ENCODE measurements around the gene NME3. TPM values are rescaled to one million over a fixed set of nuclear protein-coding genes. Genes with fewer than 3 reads are reported as not detected.

NME3 gene
- total RNA-seq, 1 donor from 2014 or later: 38.9 TPM

DNA sequence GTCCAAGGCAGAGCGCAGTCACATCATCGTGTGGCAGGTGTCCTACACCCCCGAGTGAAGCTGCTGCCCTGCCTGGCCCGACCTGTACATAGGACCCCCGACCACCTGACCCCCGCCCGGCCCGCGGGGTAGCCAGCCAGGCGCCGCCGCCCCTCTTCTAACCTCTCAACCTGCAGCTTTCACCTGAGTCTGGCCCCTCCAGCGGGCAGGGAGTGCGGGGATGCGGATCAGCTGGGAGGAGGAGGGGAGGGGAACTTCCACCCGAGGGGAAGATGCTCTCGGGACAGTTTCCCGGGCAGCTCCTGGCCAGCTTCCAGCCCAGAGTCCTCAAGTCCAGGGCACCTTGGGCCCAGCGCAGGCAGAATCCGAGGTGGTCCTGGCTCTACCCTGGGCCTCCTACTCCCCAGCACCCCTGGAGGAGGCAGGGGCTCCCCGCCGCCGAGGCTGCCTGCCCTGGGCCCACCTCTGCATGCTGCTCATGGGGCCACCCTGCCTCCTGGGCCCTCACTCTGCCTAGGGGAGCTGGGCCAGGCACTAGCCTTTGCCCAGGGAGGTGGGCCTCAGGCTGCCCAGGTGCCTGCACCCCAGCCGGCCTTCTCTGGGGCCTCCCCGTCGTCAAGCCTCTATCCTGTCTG is 2.5 kb downstream of the NME3 start:
- DNase-seq (ENCODE audit: low read depth): no peak

GRCh38 chr16:1768061-1768766 is 3.1 kb downstream of the NME3 start:
- no peak for DNase-seq (ENCODE audit: low read depth)

- no peak for DNase-seq (ENCODE audit: low read depth)
These were observed 4.0 kb downstream of the NME3 start for GRCh38 chr16:1767116-1767994.

GRCh38 chr16:1766701-1767100 is 4.6 kb downstream of the NME3 start:
- no peak for DNase-seq (ENCODE audit: low read depth)

- no peak for DNase-seq (ENCODE audit: low read depth)
These were observed 5.1 kb downstream of the NME3 start for GRCh38 chr16:1766231-1766630.

DNA sequence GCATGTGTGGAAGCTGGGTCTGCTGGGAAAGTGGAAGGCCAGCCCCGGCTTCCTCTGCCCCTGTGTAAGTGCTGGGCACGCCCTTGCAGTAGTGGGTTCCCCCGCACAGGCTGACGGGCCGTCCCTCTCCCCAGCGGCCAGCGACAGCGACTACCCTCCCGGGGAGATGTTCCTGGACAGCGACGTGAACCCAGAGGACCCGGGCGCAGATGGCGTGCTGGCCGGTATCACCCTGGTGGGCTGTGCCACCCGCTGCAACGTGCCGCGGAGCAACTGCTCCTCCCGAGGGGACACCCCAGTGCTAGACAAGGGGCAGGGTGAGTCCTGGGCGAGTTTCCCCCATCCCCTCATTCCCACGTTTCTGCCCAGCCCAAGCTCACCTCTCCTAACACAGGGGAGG is 5.5 kb downstream of the NME3 start:
- DNase-seq (ENCODE audit: low read depth): no peak

- no peak for DNase-seq (ENCODE audit: low read depth)
These were observed 6.4 kb downstream of the NME3 start for GRCh38 chr16:1764971-1765370.

DNA sequence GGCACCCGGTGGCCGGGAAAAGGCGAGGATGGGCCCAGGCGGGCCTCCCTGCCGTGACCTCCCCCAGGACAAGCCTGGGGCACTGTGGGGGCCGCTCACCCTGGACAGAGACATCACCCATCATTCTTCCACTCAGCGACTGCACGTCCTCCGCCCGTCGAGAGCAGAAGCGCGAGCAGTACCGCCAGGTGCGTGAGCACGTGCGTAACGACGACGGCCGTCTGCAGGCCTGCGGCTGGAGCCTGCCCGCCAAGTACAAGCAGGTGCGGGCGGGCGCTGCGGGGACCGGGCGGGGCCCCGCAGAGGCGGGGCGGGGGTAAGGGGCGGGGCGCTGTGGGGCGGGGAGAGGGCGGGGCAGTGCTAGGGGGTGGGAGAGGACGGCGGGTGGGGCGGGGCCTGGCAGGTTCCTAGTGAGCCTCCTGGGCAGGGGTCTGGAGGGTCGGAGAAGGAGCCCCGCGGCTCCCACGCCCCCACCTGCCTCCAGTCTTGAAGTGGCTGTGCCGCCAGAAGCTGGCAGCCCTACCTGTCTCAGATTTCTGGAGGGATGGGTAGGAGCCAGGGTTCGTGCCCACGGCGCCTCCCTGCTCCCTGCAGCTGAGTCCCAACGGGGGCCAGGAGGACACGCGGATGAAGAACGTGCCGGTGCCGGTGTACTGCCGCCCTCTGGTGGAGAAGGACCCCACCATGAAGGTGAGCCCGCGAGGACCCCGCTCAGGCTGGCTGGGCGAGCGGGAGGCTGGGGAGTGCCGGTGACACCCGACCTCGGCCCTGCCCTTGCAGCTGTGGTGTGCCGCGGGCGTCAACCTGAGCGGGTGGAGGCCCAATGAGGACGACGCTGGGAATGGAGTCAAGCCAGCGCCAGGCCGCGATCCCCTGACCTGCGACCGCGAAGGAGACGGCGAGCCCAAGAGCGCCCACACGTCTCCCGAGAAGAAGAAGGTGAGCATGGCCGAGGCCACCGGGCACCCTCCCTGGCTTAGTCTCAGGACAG is 7.5 kb downstream of the NME3 start:
- DNase-seq (ENCODE audit: low read depth): no peak

- DNase-seq (ENCODE audit: low read depth): no peak
These were observed 8.3 kb downstream of the NME3 start for GRCh38 chr16:1762879-1763520.

- DNase-seq (ENCODE audit: low read depth): no peak
These were observed 9.0 kb downstream of the NME3 start for GRCh38 chr16:1762196-1762878.

GRCh38 chr16:1761751-1762150 is 9.6 kb downstream of the NME3 start:
- DNase-seq (ENCODE audit: low read depth): no peak

- DNase-seq (ENCODE audit: low read depth): no peak
These were observed 10.4 kb downstream of the NME3 start for GRCh38 chr16:1760911-1761310.

GRCh38 chr16:1759511-1759910 is 11.8 kb downstream of the NME3 start:
- DNase-seq (ENCODE audit: low read depth): no peak

GRCh38 chr16:1758923-1759322 is 12.4 kb downstream of the NME3 start:
- no peak for DNase-seq (ENCODE audit: low read depth)

DNA sequence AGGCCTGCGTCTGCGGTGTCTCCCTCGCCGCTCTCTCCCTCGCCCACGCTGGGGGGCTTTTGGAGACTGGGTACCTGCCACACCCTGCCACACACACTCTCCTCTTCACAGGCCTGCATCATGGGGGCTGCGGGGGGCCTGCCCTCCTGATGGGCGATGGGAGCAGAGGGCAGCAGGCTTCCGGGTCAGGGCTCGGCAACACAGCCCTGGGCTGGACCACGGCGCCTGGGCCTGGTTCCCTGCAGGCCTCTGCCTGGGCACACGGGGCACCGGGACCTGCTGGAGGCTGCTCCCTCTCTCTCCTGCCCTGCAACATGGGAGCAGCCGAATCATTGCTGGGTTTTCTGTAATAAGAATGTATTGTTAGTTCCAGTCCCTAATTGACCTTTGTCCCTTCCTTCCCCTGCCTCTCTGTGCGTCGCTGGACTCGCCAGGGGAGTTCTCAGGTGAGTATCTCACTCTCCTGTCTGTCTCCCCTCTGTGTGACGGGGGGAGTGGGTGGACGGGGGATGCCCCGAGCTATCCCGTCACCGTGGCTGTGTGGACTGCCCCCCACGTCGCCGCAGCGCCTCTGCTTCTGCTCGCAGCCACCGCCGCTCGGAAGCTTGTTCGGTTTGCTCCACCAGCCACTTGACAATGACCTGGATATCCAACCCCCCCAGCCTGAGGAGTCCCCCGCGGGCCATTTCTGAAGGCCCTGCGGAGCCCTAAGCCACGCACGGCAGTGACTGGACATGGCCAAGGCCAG is 13.5 kb downstream of the NME3 start:
- no peak for DNase-seq (ENCODE audit: low read depth)

DNA sequence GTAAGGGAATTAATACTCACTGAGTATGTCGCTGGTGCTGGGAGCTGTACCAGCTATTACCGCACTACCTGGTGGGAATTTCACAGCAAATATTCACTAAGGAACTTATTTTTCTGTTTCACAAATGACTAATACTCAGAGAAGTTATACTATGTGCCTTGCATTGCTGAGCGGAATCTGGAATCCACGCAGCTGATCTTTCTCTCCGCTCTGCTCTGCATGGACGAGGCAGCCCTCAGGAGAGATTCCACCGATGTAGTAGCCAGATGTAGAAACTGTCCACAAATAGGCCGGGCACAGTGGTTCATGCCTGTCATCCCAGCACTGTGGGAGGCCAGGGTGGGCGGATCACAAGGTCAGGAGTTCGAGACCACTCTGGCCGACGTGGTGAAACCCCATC is 17.1 kb downstream of the NME3 start:
- no peak for DNase-seq (ENCODE audit: low read depth)

GRCh38 chr16:1752853-1753252 is 18.5 kb downstream of the NME3 start:
- DNase-seq (ENCODE audit: low read depth): no peak

- no peak for DNase-seq (ENCODE audit: low read depth)
These were observed 19.4 kb downstream of the NME3 start for GRCh38 chr16:1751946-1752345.

Data from renal cortical epithelial cell (primary cell).